GM18502 (cell line): Measurements from ENCODE around the gene ITGA11.

ENCODE experiments used
- ATAC-seq: cut with Tn5 transposase; IDR thresholded peaks from one replicate; pipeline ENCODE4 v1.9.1; 2021; ENCODE audit warnings: mild to moderate bottlenecking; ENCODE audit not compliant: unreplicated experiment, poor library complexity

ITGA11 gene

GRCh38 chr15:68413363-68414205, 18.4 kb downstream of the ITGA11 start:
- ATAC-seq: no peak

DNA sequence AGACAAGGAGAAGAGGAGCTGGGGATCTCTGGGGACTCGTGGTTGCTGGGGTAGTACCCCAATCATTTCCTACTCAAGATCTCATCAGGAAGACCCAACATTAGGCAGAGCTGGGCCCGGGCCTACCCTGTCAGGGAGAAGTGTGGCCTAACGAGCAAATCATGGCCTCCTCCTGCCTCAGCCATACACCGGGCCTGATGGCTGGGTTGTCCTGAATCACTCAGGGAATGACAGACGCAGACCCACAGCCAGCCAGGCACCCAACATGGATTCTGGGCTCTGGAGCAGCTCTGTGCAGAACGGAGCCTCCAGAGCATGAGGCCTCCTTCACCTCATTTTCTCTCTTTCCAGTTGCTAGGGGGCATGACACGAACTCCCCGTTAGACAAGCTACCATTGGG, 19.7 kb downstream of the ITGA11 start:
- no peak for ATAC-seq

DNA sequence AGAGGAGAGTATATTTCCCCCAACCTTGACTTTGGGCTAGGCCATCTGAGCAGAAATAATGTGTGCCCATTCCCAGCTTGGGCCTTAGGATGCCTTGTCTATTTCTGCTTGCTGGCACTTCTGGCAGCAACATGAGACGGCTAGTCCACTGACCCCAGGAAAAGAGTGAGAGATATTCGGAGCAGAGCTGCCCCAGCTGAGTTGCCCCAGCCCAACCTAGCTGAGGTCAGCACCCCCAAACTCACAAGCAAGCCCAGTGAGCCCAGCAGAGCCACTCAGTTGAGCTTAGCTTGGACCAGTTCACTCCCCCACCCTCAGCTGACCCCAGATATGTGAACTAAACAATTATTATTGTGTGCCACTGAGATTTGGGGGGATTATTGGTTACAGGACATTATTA, 20.2 kb downstream of the ITGA11 start:
- no peak for ATAC-seq

- ATAC-seq: no peak
These were observed 20.7 kb downstream of the ITGA11 start for GRCh38 chr15:68411343-68411675.

- ATAC-seq: no peak
These were observed 21.3 kb downstream of the ITGA11 start for GRCh38 chr15:68410466-68411342.

- ATAC-seq: no peak
These were observed 22.1 kb downstream of the ITGA11 start for GRCh38 chr15:68409736-68410370.

- ATAC-seq: no peak
These were observed 23.0 kb downstream of the ITGA11 start for GRCh38 chr15:68408971-68409370.

GRCh38 chr15:68407886-68408881, 23.8 kb downstream of the ITGA11 start:
- ATAC-seq: no peak

GRCh38 chr15:68407141-68407885, 24.6 kb downstream of the ITGA11 start:
- no peak for ATAC-seq

GRCh38 chr15:68405378-68406250, 26.3 kb downstream of the ITGA11 start:
- ATAC-seq: no peak

- no peak for ATAC-seq
These were observed 27.7 kb downstream of the ITGA11 start for GRCh38 chr15:68404056-68404798.

- no peak for ATAC-seq
These were observed 28.6 kb downstream of the ITGA11 start for GRCh38 chr15:68403161-68403941.

- ATAC-seq: no peak
These were observed 29.4 kb downstream of the ITGA11 start for GRCh38 chr15:68402432-68403160.

GRCh38 chr15:68401496-68402431, 30.2 kb downstream of the ITGA11 start:
- no peak for ATAC-seq

- ATAC-seq: no peak
These were observed 31.9 kb downstream of the ITGA11 start for GRCh38 chr15:68400066-68400456.
